ENCODE data around the gene PRADC1.
"Not testable (repeated sequence)": the region's sequence is repeated elsewhere in the genome, so short reads cannot be mapped to it uniquely, and the experiment has no call there.

Gene PRADC1

GRCh38 chr2:73233154-73233931 is at the start of gene PRADC1:
TSS of gene PRADC1 (minus strand) at chr2:73233239. CDS start at chr2:73233160, 79 bp downstream.
- peak; percentile 77 to 95 for DNase-seq

- DNase-seq = no peak
Observed at GRCh38 chr2:73281244-73281643, 48.2 kb upstream of the PRADC1 start.

DNA sequence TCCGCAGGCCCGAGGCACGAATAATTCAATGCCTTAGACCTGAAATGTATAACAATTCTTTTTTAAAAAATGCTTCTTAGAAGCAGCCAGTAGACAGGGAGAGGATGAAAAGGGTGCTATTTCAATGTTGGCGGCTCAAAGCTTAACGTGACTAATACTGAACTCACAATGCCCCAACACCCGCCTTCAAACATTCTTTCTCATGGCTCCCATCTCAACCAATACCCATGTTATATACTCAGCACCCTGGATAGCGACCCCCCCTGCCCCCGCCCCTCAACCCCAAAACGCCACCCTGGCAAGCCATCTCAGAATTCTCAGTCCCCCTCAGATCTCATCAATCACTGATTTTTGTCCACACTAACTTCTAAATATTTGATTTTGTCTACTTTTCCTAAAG is 46.8 kb upstream of the PRADC1 start:
- DNase-seq = no peak

- DNase-seq = no peak
Observed at GRCh38 chr2:73272270-73272669, 39.2 kb upstream of the PRADC1 start.

- DNase-seq = no peak
Observed at GRCh38 chr2:73269686-73270465, 36.8 kb upstream of the PRADC1 start.

DNA sequence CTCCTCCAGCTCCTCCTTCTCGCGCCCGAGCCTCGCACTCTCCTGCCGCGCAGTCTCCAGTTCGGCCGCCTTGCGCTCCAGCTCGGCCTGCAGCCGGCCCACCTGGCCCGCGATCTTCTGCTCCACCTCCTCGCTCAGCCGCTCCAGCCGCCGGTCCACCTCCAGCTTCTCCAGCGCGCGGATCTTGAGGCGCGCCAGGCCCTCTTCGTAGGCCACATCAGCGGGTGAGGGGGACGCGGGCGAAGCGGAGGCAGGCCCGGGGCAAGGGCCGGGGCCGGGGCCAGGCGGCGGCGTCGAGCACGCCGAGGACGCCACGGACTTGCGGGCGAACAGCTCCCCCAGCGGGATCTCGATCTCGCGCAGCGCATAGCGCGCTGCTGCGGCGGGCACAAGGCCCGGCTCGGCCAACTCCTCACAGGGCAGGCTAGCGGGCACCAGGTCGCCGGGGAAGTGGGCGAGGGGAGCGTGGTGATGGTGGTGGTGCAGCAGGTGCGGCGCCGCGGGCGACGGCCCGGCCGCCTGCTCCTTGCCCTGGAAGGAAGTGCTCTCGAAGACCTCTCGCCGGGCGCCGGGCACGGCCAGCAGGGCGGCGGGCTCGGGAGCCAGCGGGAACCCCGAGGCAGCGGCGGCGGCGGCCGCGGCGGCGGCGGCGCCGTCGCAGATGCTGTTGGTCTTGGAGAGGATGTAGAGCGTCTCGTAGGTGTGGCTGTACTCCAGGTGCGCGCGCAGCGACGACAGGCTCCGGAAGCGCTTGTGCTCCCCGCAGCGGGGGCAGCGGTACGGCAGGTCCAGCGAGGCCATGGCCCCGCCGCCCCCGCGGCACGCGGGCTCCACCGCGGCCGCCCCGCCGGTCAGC is 36.0 kb upstream of the PRADC1 start:
- no peak for DNase-seq

DNA sequence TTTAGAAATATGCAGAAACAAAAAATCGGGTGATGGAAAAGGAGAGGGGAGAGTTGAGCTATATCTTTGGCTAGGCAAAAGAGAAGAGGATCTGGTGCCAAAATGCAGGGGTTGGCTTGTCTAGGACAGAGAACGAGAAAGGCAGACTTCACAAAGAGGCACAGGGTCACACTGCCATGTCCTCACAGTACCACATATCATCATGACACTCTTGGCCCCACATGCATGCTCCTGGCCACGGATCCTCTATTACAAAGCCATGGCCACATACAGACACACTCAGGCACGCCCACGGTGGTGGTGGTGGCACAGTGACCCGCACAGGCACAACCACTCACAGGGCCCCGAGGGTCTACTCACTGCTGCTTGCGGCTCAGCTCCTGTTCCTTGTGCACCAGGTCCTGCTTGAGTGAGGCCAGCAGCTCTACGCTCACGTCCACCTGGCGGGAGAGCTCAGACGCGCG is 35.4 kb upstream of the PRADC1 start:
- no peak for DNase-seq

DNA sequence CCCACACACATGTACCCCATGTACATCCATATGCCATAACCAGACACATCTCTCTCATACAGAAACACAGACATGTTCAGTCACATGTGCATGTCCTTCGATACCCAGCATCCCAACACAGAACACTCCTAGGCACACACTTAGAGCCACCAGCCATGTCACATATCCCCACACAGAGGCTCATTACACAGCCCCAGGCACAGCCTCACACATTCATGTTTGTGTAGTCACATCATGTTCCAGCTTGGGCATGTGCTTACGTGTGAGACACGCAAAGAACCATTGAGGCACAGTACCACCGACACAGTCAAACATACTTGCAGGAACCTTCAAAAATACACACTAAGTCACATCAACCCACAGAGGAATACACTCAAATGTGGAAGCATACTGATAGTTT is 34.0 kb upstream of the PRADC1 start:
- no peak for DNase-seq

GRCh38 chr2:73266061-73266901 is 33.2 kb upstream of the PRADC1 start:
- DNase-seq = no peak

GRCh38 chr2:73265298-73266060 is 32.4 kb upstream of the PRADC1 start:
- no peak for DNase-seq

GRCh38 chr2:73264783-73265182 is 31.7 kb upstream of the PRADC1 start:
- no peak for DNase-seq

- no peak for DNase-seq
Observed at GRCh38 chr2:73264332-73264606, 31.2 kb upstream of the PRADC1 start.

GRCh38 chr2:73263540-73264331 is 30.7 kb upstream of the PRADC1 start:
- no peak for DNase-seq

- not testable (repeated sequence) for DNase-seq
Observed at GRCh38 chr2:73262691-73263429, 29.8 kb upstream of the PRADC1 start.

DNA sequence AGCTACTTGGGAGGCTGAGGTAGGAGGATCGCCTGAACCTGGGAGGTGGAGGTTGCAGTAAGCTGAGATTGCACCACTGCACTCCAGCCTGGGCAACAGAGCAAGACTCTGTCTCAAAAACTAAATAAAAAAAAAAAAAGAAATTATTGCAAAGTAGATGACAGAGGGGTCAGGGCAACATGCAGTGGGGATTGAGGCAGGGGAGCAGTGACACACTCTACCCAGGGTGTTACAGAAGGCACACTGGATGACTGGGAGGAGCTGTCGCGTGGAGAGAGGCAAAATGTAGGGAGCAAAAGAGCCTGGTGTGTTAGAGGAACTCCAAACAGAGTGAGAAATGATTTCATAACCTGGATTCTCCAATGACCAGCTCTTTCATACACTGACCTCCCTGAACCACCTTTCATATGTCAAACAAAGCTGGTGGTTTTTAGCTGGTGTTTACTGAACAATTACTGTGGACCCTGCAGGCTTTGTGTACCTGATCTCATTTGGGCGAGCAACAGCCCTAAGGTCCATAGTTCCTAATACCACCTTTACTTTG is 29.1 kb upstream of the PRADC1 start:
- no peak for DNase-seq

DNA sequence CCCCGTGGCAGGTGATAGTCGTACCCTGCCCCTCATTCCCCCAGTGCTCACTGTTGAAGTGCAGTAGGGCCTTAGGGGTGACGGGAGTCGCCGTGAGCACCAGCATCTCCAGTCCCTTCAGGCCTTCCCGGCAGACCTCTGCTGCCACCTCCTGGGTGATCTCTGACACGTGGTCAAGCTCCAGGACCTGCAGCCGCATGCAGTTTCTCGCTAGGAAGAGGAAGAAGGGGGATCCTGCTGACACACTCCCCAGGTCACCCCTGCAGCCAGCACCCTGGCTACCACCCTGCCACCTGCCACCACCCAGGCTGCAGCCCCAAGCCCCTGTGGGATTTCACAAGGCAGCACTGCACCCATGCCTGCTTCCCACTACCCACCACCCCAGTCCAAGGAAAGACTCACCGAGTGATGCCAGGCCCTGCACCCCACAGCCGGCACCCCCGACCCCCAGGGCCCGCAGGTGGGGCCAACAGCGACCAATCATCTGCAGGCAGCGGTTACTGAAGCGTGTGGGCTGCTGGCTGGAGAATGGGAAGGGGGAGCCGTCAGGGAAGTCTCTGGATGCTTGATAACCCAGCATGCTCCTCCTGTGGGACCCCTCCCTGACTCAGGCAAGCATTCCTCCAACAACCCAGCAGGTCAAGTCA is 27.4 kb upstream of the PRADC1 start:
- DNase-seq = no peak

GRCh38 chr2:73259704-73260337 is 26.8 kb upstream of the PRADC1 start:
- no peak for DNase-seq

DNA sequence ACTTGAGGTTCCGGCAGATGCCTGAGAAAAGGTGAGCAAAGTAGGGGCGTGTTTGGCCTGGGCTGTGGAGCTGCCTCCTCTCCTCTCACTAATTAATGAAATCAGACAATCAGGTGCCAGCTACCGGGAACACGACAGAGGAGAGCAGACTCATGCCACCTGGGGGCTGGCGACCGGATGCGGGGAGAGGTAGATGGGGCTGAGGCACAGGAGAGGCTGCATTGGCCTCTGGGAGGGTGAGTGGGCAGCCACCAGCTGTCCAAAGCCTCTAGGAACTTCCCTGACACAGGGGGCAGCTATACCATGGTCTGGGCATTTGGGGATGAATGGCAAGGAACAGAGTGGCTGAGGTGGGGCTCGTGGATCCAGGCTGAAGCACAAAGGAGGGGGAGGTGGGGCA is 26.2 kb upstream of the PRADC1 start:
- DNase-seq = no peak

GRCh38 chr2:73258913-73259215 is 25.8 kb upstream of the PRADC1 start:
- no peak for DNase-seq

All from bone marrow (tissue), 2 donors.